Left cardiac atrium (tissue), 4 donors: ENCODE results near the gene CASZ1. TPM values are rescaled to one million over a fixed set of nuclear protein-coding genes. Genes with fewer than 3 reads are reported as not detected.

Experiments
- ATAC-seq, 2 donors: fragments of 200-7000 bp; cut with Tn5 transposase; one replicate each; pipeline ENCODE4 v1.9.1; 2020; ENCODE audit warnings: mild to moderate bottlenecking in 2 of 2, moderate library complexity in 2 of 2
- DNase-seq: peaks from one replicate; pipeline ENCODE4 v3.0.0-alpha.2; 2020
- intact Hi-C, 2 donors: fragments of 100-400 bp; cut with DNase I; formaldehyde crosslinking; loops; one replicate each; pipeline versions ENCODE4 v1.14.1 to v1.15.1; 2022 to 2023
- total RNA-seq, 2 donors: library from RNA; stranded (reverse); fragmentation: NEBNext Ultra II Directional; extraction: Animal tissue kit (Norgen Biotek cat#: 25700); gene quantifications; one replicate each; pipeline ENCODE4 v1.2.1, GENCODE V29; 2021
- donor health status: DM: no; HTN: yes; CAD: no.
- donor health status: DM: no; HTN: yes; CAD: no; lungs with severe emphysema.
- donor health status: DM: yes; HTN: yes; CAD: no.
- donor health status: Dilated cardiomyopathy.

The CASZ1 gene
- total RNA-seq, 2 donors from 2014 or later: 37.6 to 68.2 TPM

DNA sequence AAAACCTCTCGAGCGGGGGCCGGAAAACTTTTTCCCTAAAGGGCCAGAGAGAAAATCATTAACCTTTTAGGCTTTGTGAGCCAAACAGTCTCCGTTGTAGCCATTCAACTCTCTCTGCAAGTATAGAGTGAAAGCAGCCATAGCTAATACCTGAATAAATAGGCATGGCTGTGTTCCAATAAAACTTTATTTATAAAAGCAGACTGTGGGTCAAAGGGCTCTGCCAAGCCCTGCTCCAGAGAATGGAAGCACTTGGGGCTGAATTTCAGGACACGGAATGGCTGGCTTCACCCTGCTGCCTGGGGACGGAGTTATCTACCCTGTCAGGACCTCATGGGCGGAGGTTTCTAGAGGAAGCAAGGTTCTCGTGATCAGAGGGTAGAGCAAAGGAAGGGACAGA is 92.7 kb downstream of the CASZ1 start:
- ATAC-seq (no peak), DNase-seq (no peak)
- intact Hi-C loops: no loop called here

DNA sequence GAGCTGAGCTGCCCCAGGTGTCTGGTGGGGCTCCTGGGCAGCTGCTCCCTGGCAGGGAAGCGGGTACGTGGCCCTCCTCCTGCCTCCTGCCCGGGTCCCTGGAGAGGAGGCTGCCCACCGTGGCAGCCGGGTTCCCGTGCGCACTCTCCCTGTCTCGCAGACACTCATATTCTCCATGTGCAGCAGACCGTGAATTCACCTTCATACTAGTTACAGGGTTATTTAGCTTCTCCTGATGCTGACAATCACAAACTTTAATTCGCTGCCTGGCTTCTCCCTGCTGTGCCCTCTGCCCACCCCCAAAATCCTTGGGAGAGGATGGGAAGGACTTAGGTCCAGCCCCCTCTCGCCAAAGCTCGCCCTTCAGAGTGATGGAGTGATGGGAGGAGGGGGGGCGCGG is 95.3 kb downstream of the CASZ1 start:
- no peak for DNase-seq
- intact Hi-C loops: no loop called here
- no peak for ATAC-seq

DNA sequence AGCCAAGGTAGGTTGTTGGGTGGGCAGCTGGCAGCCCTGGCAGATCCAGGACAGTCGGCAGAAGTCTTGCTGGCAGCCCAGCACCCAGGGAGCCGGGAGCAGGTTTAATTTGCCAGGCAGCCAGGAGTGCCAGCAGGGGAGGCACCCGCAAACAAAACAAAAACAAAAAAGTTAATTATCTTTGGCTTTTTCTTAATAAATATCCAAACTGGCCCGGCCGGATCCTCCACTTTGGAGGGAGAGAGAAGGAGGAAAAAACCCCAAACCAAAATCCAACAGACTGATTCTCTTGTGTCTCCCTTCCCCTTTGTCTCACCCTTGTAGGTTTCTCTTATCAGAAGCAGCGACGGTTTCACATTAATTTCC is 97.0 kb downstream of the CASZ1 start:
- DNase-seq (no peak), ATAC-seq (no peak)
- intact Hi-C loops: loop anchor here (10.0 kb wide), 2 partner anchors 45 to 95 kb away; partner anchors contain the start of gene CASZ1 (in 1 of the 2)

DNA sequence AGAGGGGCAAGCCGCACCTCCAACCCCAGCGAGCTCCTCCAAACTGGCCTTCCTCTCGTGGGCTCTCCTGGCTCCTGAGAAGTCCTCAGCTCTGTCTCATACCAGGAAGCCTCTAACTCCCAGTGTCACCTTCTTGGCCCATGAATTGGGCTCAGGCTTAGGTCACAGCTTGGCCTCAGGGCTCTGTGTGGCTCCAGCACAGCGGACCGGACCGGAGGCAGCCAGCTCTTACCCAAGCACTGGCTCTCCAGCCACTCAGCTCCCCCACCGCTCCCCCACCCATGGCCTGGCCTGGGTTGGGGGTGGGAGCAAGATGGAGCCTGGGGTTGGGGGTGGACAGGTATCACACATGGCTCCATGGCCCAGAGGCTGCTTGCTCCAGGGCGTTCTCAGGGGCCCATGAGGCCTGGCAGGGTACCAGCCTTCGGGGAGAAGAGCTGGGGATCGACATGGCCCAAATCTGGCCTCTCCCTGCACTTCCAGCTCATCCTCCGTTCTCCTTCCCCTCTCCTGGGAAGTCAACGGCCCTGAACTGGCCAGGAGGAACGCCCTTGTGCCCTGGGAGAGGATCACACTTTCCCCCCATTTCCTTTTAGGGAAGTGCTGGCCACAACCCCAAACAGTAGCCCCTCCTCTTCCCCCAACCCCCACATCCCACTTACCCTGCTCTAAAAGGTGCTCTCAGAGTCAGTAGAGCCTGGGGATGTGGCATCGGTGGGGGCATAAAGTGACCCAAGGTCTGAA is 97.5 kb downstream of the CASZ1 start:
- intact Hi-C loops: loop anchor here (10.0 kb wide), 2 partner anchors 46 to 96 kb away; partner anchors contain the start of gene CASZ1 (in 1 of the 2)
- DNase-seq (no peak), ATAC-seq (no peak)

DNA sequence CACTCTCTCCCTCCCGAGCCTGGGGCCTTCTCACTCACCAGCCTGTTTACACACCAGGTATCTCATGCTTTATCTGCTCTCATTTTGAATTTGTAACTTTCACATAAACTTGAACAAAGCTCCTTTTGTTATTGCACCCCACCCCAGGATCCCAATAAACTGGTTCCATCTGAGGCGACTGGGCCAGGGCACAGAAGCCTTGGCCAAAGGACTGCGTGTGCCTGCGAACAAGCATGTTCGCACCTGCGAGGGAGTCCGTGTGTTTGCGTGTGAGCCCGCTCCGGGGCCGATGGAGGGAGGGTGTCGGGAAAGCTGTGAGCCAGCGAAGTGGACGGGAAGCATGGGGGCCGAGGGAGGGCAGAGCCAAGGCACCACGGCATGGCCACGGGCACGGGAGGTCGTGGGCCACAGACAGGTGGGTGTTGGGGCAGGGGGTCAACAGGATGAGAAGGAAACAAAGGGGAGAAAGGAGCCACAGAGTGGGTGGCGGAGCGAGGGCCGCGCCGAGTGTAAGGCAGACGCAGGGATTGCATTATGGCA is 98.8 kb downstream of the CASZ1 start:
- intact Hi-C loops: loop anchor here (10.0 kb wide), 2 partner anchors 47 to 97 kb away; partner anchors contain the start of gene CASZ1 (in 1 of the 2)
- ATAC-seq (no peak), DNase-seq (no peak)

GRCh38 chr1:10696977-10697376 is 99.5 kb downstream of the CASZ1 start:
- ATAC-seq (no peak), DNase-seq (no peak)
- intact Hi-C loops: loop anchor here (10.0 kb wide), 2 partner anchors 48 to 98 kb away; partner anchors contain the start of gene CASZ1 (in 1 of the 2)

DNA sequence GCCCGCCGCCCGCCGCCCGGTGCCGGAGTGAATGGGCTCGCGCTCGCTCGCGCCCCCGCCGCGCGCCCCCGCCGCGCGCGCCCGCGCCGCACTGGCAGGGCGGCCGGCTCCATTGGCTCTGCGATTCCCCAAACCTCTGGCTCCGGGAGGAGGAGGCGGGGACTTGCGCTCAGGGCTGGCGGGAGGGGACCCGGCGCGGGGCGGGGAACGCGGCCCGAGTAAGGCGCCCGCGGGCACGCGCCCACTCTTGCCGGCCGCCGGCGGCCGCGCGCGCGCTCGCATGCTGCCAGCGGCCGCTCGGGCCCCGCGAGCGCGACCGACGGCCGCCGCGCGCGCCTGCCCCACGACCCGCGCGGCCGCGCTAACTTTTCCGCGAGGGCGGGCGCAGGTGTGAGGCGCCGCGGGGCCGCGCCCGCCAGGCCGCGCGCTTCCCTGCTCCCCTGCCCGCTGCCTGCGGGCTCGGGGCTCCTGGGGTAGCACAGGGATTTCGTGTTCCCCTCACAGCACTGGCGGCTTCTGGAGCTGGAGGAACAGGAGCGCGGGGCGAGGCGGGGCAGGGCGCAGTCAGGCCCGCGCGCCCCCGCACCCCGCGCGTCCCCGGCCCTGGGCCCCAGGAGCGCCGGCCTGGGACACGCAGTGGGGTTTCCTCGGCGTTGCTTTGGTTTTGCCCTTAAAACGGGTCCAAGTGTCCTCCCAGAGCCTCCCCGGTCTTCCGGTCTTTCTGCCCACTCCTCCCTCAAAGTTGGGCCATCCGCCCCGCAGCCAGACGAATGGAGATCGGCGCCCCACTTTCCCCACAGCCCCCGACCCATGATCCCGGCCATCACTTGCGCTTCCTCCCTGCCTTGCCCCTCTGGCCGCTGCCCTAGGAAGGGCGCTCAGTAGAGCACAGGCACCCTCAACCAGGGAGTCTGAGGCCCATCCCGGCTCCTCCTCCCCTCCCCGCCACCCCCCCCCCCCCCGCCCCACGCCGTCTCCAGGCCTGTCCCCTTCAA is 101.5 kb downstream of the CASZ1 start:
- intact Hi-C loops: loop anchor here (5.0 to 10.0 kb wide), 3 partner anchors 50 to 100 kb away; partner anchors contain the start of gene CASZ1 (in 1 of the 2)
- peak; percentile 80 to 90 for ATAC-seq
- DNase-seq: peak; percentile 94

- intact Hi-C loops: loop anchor here (5.0 to 10.0 kb wide), 3 partner anchors 51 to 101 kb away; partner anchors contain the start of gene CASZ1 (in 1 of the 2)
- peak; percentile 8 to 13 for ATAC-seq
- no peak for DNase-seq
These were observed 102.2 kb downstream of the CASZ1 start for GRCh38 chr1:10694274-10694632.

GRCh38 chr1:10693497-10694273 is 102.8 kb downstream of the CASZ1 start:
- intact Hi-C loops: loop anchor here (5.0 to 10.0 kb wide), 3 partner anchors 51 to 101 kb away; partner anchors contain the start of gene CASZ1 (in 1 of the 2)
- DNase-seq (no peak), ATAC-seq (no peak)

DNA sequence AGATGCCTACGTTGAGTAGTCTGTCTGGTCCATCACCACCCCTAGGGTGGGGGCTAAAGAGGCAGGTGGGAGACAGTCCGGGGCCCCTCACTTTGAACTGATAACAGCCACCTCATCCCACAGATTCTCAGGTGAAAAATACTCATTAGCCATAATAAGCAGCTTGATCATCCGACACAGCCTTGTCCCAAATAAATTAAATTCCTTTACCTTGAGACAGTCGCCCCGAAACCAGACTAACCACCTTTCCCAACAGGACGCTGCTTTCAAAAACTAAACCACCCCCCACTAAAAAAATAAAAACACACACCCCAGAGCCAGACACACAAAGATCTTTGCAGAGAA is 103.3 kb downstream of the CASZ1 start:
- intact Hi-C loops: loop anchor here (5.0 to 10.0 kb wide), 3 partner anchors 52 to 102 kb away; partner anchors contain the start of gene CASZ1 (in 1 of the 2)
- ATAC-seq (no peak), DNase-seq (no peak)

DNA sequence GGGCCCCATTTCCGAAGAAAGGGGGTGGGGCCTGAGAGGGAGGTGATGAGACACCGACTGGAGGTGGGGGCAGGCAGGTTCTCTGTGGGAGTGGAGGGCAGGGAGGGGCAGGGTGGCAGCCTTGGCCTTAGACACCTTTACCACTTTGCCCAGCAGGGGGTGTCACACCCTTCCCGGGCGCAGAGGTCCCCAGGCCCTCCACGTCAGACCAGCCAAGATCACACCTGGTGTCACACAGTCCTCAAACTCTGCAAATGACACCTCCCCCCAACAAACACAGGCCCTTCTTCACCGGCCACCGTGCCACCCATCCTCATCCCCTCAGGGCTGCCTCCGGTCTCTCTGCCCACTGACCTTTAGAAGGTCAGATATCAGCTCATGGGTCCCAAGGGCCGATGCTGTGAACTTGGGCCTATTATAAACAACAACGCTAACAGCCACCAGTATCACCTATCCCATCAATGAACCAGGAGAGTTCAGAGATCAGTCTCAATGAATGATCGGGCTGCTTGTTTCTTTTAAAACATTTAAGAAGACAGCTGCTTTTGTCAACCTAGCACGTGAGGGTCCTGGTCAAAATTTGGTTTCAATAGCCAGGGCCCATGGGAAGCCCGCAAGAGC is 103.9 kb downstream of the CASZ1 start:
- intact Hi-C loops: loop anchor here (5.0 to 10.0 kb wide), 3 partner anchors 52 to 102 kb away; partner anchors contain the start of gene CASZ1 (in 1 of the 2)
- DNase-seq (no peak), ATAC-seq (peak in 1 of 2 donors; percentile 22)

DNA sequence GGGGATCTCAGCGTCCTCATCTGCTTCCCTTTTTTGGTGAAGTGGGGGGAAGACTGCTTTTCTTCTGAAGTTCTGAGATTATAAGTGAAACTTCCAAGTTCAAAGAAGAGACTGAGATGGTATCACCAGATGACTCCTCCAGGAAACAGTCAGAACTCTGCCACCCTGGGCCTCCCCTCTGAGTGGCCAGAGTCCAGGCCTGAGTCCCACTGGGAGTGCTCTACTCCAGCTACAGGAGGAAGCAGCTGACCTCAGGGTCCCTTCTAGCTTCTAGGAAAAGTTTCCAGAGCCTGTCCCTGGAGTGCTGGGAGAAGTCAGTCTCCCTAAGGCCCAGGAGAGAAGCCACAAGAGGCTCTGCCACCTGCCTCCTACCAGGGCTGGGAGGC is 104.7 kb downstream of the CASZ1 start:
- intact Hi-C loops: loop anchor here (5.0 to 10.0 kb wide), 3 partner anchors 53 to 103 kb away; partner anchors contain the start of gene CASZ1 (in 1 of the 2)
- ATAC-seq (no peak), DNase-seq (no peak)

DNA sequence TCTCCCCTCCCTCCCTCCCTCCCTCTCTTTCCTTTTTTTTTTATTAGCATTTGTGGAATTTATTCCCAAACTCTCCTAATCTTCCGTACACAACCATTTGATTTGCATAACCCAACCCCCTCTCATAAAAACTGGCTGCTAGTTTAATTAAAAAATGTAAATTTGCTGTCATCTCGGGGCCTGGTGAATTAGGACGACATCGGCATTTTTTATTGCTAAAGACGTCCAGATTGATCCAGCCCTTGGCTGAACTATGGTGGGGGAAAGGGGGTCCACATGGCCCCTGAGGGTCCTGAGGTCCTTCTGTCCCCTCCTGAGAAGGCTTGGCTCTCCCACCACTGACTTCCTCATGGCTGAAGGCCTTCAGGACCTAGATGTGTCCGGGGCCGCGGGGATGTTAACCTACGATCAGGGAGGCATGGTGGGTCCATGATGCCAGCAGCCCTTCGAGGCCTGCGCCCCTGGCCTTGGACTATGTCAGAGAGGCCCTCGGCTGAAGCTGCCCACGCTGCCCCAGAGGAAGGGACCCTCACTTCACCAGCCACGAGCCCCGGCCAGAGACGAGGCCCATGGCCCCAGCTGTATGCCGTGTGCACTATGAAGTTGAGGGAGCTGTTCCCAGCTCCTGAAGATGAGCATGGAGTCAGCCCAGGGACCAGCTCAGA is 105.2 kb downstream of the CASZ1 start:
- intact Hi-C loops: loop anchor here (5.0 to 10.0 kb wide), 3 partner anchors 54 to 104 kb away; partner anchors contain the start of gene CASZ1 (in 1 of the 2)
- no peak for ATAC-seq

GRCh38 chr1:10690484-10690883 is 106.0 kb downstream of the CASZ1 start:
- ATAC-seq: no peak
- DNase-seq: no peak
- intact Hi-C loops: loop anchor here (5.0 to 10.0 kb wide), 3 partner anchors 54 to 104 kb away; partner anchors contain the start of gene CASZ1 (in 1 of the 2)

More for the DNA sequence above, 105.2 kb downstream of the CASZ1 start:
- no peak for DNase-seq

DNA sequence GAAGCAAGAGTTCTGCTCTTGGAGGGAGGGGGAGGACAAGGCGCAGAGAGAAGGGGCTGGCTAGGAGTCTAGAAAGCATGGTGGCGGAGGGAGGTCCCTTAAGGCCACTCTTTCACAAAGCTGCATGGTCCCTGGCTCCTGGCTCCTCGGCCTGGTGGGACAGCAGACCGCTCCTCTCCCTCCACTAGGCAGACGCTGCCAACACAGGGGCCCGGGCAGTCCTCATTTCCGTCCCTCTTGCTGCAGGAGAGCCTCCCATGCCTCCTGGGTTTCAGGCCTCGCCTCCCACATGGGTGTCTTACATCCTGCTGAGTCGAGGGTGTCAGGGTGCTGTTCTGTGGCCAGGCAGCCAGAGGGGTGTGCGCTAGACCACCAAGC is 108.0 kb downstream of the CASZ1 start:
- DNase-seq (no peak), ATAC-seq (no peak)
- intact Hi-C loops: loop anchor here in 1 of 2 donors (5.0 kb wide), 1 partner anchor 174 kb away; no protein-coding TSS in a partner anchor

- ATAC-seq (no peak), DNase-seq (no peak)
- intact Hi-C loops: loop anchor here in 1 of 2 donors (5.0 kb wide), 1 partner anchor 174 kb away; no protein-coding TSS in a partner anchor
These were observed 108.6 kb downstream of the CASZ1 start for GRCh38 chr1:10687782-10688408.
